ENCODE measurements around the gene CCL17. TPM values are rescaled to one million over a fixed set of nuclear protein-coding genes. Genes with fewer than 3 reads are reported as not detected.

Gene CCL17
- total RNA-seq, 1 experiment from 2014 or later, result not detected

GRCh38 chr16:57407521-57408353 is 3.2 kb downstream of the CCL17 start:
- DNase-seq, result no peak
- no peak overlapping the region for H3K4me3 Mint-ChIP-seq (ENCODE audit: low read depth, unreplicated experiment)
- peaks cover 31% of the 10 kb centered on the region for H3K4me1 Mint-ChIP-seq (ENCODE audit: low read depth, unreplicated experiment)
- TF ChIP-seq CTCF (IDR thresholded peaks at IDR 0.05; ENCODE audit: unreplicated experiment), result no peak
- CTCF ChIA-PET, result no interaction called here
- no peak overlapping the region for H3K27ac Mint-ChIP-seq (ENCODE audit: unreplicated experiment)
- H3K9me3 Mint-ChIP-seq (ENCODE audit: low read depth, unreplicated experiment), result no peaks in the 10 kb centered on the region
- intact Hi-C loops (cut with micrococcal nuclease; ENCODE audit: unreplicated experiment), result no loop called here
- no peaks in the 10 kb centered on the region for H3K36me3 Mint-ChIP-seq (ENCODE audit: insufficient read depth, unreplicated experiment)
- no TSS peak for BruUV-seq (replicated peaks)
- H3K27me3 Mint-ChIP-seq (ENCODE audit: unreplicated experiment), result peaks cover 23% of the 10 kb centered on the region

- Mint-ChIP-seq H3K27me3 (ENCODE audit: unreplicated experiment) (peaks cover 18% of the 10 kb centered on the region), H3K27ac (ENCODE audit: unreplicated experiment) (no peak overlapping the region), H3K4me3 (ENCODE audit: low read depth, unreplicated experiment) (no peak overlapping the region), H3K36me3 (ENCODE audit: insufficient read depth, unreplicated experiment) (no peaks in the 10 kb centered on the region), H3K9me3 (ENCODE audit: low read depth, unreplicated experiment) (no peaks in the 10 kb centered on the region), H3K4me1 (ENCODE audit: low read depth, unreplicated experiment) (peaks cover 31% of the 10 kb centered on the region)
- no TSS peak for BruUV-seq (replicated peaks)
- TF ChIP-seq CTCF (IDR thresholded peaks at IDR 0.05; ENCODE audit: unreplicated experiment), result no peak
- CTCF ChIA-PET, result no interaction called here
- DNase-seq, result no peak
- intact Hi-C loops (cut with micrococcal nuclease; ENCODE audit: unreplicated experiment), result no loop called here
Observed at GRCh38 chr16:57409065-57409464, 4.5 kb downstream of the CCL17 start.

GRCh38 chr16:57409870-57410587 is 5.5 kb downstream of the CCL17 start:
- Mint-ChIP-seq H3K4me3 (ENCODE audit: low read depth, unreplicated experiment) (no peak overlapping the region), H3K4me1 (ENCODE audit: low read depth, unreplicated experiment) (peaks cover 26% of the 10 kb centered on the region), H3K27me3 (ENCODE audit: unreplicated experiment) (peaks cover 8% of the 10 kb centered on the region), H3K9me3 (ENCODE audit: low read depth, unreplicated experiment) (no peaks in the 10 kb centered on the region), H3K36me3 (ENCODE audit: insufficient read depth, unreplicated experiment) (no peaks in the 10 kb centered on the region), H3K27ac (ENCODE audit: unreplicated experiment) (no peak overlapping the region)
- TF ChIP-seq CTCF (IDR thresholded peaks at IDR 0.05; ENCODE audit: unreplicated experiment), result no peak
- DNase-seq, result no peak
- CTCF ChIA-PET, result interaction anchor here (0.6 to 1.2 kb wide), 2 partner anchors 81 to 106 kb away, joined by 3 to 4 read pairs; no protein-coding TSS in a partner anchor
- BruUV-seq (replicated peaks), result no TSS peak
- intact Hi-C loops (cut with micrococcal nuclease; ENCODE audit: unreplicated experiment), result loop anchor here (10.0 kb wide), 1 partner anchor 225 kb away; the partner anchor contains the start of genes PSME3IP1 and RSPRY1

GRCh38 chr16:57411362-57411976 is 6.9 kb downstream of the CCL17 start:
- H3K4me1 Mint-ChIP-seq (ENCODE audit: low read depth, unreplicated experiment), result peaks cover 20% of the 10 kb centered on the region
- H3K27ac Mint-ChIP-seq (ENCODE audit: unreplicated experiment), result no peak overlapping the region
- CTCF ChIA-PET, result interaction anchor here (0.5 kb wide), 1 partner anchor 119 kb away, joined by 3 read pairs; no protein-coding TSS in a partner anchor
- TF ChIP-seq CTCF (IDR thresholded peaks at IDR 0.05; ENCODE audit: unreplicated experiment), result no peak
- H3K36me3 Mint-ChIP-seq (ENCODE audit: insufficient read depth, unreplicated experiment), result no peaks in the 10 kb centered on the region
- H3K9me3 Mint-ChIP-seq (ENCODE audit: low read depth, unreplicated experiment), result no peaks in the 10 kb centered on the region
- H3K4me3 Mint-ChIP-seq (ENCODE audit: low read depth, unreplicated experiment), result no peak overlapping the region
- no TSS peak for BruUV-seq (replicated peaks)
- intact Hi-C loops (cut with micrococcal nuclease; ENCODE audit: unreplicated experiment), result loop anchor here (10.0 kb wide), 1 partner anchor 227 kb away; the partner anchor contains the start of genes PSME3IP1 and RSPRY1
- no peak for DNase-seq
- no peaks in the 10 kb centered on the region for H3K27me3 Mint-ChIP-seq (ENCODE audit: unreplicated experiment)
